ENCODE measurements around the gene CAPN8.

The CAPN8 gene

GRCh38 chr1:223665592-223666312, at the start of gene CAPN8:
TSS of gene CAPN8 (minus strand) at chr1:223665701. CDS start at chr1:223665646, 55 bp downstream.
- H3K9ac ChIP-seq (ENCODE audit: low read length in 2 of 2): no peak within 1 kb of the TSS

GRCh38 chr1:223714849-223715603, 49.5 kb upstream of the CAPN8 start:
- Histone ChIP-seq H3K36me3 (ENCODE audit: control insufficient read depth in 2 of 2, insufficient read depth in 2 of 2, low read length in 2 of 2) (peaks cover 15 to 17% of the 10 kb centered on the region in 2 donors), H3K27ac (ENCODE audit: low read length) (peak overlapping the region; percentile 25), H3K9me3 (ENCODE audit: control insufficient read depth in 2 of 2, low read length in 2 of 2) (no peaks in the 10 kb centered on the region), H3K9ac (ENCODE audit: low read length in 2 of 2) (peak overlapping the region in 1 of 2 donors; percentile 2), H3K4me1 (ENCODE audit: control insufficient read depth, insufficient read depth, low read length) (peaks cover 47% of the 10 kb centered on the region), H3K4me3 (ENCODE audit: low read length in 2 of 2) (peak overlapping the region in 1 of 2 donors; percentile 47), H3K27me3 (ENCODE audit: control insufficient read depth in 1 of 2, insufficient read depth in 2 of 2, low read length in 2 of 2) (no peaks in the 10 kb centered on the region)

More at GRCh38 chr1:223665592-223666312, at the start of gene CAPN8:
- Histone ChIP-seq H3K27ac (ENCODE audit: low read length) (no peak within 1 kb of the TSS), H3K4me1 (ENCODE audit: control insufficient read depth, insufficient read depth, low read length) (no peaks in the 10 kb centered on the region), H3K36me3 (ENCODE audit: control insufficient read depth in 2 of 2, insufficient read depth in 2 of 2, low read length in 2 of 2) (no peaks in the 10 kb centered on the region), H3K9me3 (ENCODE audit: control insufficient read depth in 2 of 2, low read length in 2 of 2) (no peaks in the 10 kb centered on the region), H3K4me3 (ENCODE audit: low read length in 2 of 2) (no peak within 1 kb of the TSS), H3K27me3 (ENCODE audit: control insufficient read depth in 1 of 2, insufficient read depth in 2 of 2, low read length in 2 of 2) (peaks cover 0 to 2% of the 10 kb centered on the region in 2 donors)

GRCh38 chr1:223714421-223714724, 48.9 kb upstream of the CAPN8 start:
- Histone ChIP-seq H3K9me3 (ENCODE audit: control insufficient read depth in 2 of 2, low read length in 2 of 2) (no peaks in the 10 kb centered on the region), H3K36me3 (ENCODE audit: control insufficient read depth in 2 of 2, insufficient read depth in 2 of 2, low read length in 2 of 2) (peaks cover 12 to 15% of the 10 kb centered on the region in 2 donors), H3K4me1 (ENCODE audit: control insufficient read depth, insufficient read depth, low read length) (peaks cover 47% of the 10 kb centered on the region), H3K27me3 (ENCODE audit: control insufficient read depth in 1 of 2, insufficient read depth in 2 of 2, low read length in 2 of 2) (no peaks in the 10 kb centered on the region), H3K9ac (ENCODE audit: low read length in 2 of 2) (peak overlapping the region in 1 of 2 donors; percentile 80), H3K4me3 (ENCODE audit: low read length in 2 of 2) (peak overlapping the region in 1 of 2 donors; percentile 47), H3K27ac (ENCODE audit: low read length) (no peak overlapping the region)

GRCh38 chr1:223713546-223714420, 48.3 kb upstream of the CAPN8 start:
- H3K9ac ChIP-seq (ENCODE audit: low read length in 2 of 2): peak overlapping the region; percentile 80 to 85
- peak overlapping the region; percentile 78 to 88 for H3K4me3 ChIP-seq (ENCODE audit: low read length in 2 of 2)
- peaks cover 47% of the 10 kb centered on the region for H3K4me1 ChIP-seq (ENCODE audit: control insufficient read depth, insufficient read depth, low read length)
- H3K9me3 ChIP-seq (ENCODE audit: control insufficient read depth in 2 of 2, low read length in 2 of 2): no peaks in the 10 kb centered on the region
- H3K36me3 ChIP-seq (ENCODE audit: control insufficient read depth in 2 of 2, insufficient read depth in 2 of 2, low read length in 2 of 2): peaks cover 11 to 14% of the 10 kb centered on the region in 2 donors
- no peaks in the 10 kb centered on the region for H3K27me3 ChIP-seq (ENCODE audit: control insufficient read depth in 1 of 2, insufficient read depth in 2 of 2, low read length in 2 of 2)
- peak overlapping the region; percentile 76 for H3K27ac ChIP-seq (ENCODE audit: low read length)

- Histone ChIP-seq H3K4me1 (ENCODE audit: control insufficient read depth, insufficient read depth, low read length) (peaks cover 49% of the 10 kb centered on the region), H3K4me3 (ENCODE audit: low read length in 2 of 2) (peak overlapping the region; percentile 78 to 88), H3K9ac (ENCODE audit: low read length in 2 of 2) (peak overlapping the region; percentile 85 to 93), H3K36me3 (ENCODE audit: control insufficient read depth in 2 of 2, insufficient read depth in 2 of 2, low read length in 2 of 2) (peaks cover 4 to 8% of the 10 kb centered on the region in 2 donors), H3K27me3 (ENCODE audit: control insufficient read depth in 1 of 2, insufficient read depth in 2 of 2, low read length in 2 of 2) (no peaks in the 10 kb centered on the region), H3K27ac (ENCODE audit: low read length) (peak overlapping the region; percentile 76), H3K9me3 (ENCODE audit: control insufficient read depth in 2 of 2, low read length in 2 of 2) (no peaks in the 10 kb centered on the region)
Observed at GRCh38 chr1:223712850-223713474, 47.5 kb upstream of the CAPN8 start.

- no peaks in the 10 kb centered on the region for H3K9me3 ChIP-seq (ENCODE audit: control insufficient read depth in 2 of 2, low read length in 2 of 2)
- no peaks in the 10 kb centered on the region for H3K27me3 ChIP-seq (ENCODE audit: control insufficient read depth in 1 of 2, insufficient read depth in 2 of 2, low read length in 2 of 2)
- peaks cover 54% of the 10 kb centered on the region for H3K4me1 ChIP-seq (ENCODE audit: control insufficient read depth, insufficient read depth, low read length)
- H3K36me3 ChIP-seq (ENCODE audit: control insufficient read depth in 2 of 2, insufficient read depth in 2 of 2, low read length in 2 of 2): peaks cover 0 to 3% of the 10 kb centered on the region in 2 donors
- peak within 1 kb of the TSS; percentile 85 to 93 for H3K9ac ChIP-seq (ENCODE audit: low read length in 2 of 2)
- peak within 1 kb of the TSS; percentile 78 to 88 for H3K4me3 ChIP-seq (ENCODE audit: low read length in 2 of 2)
- H3K27ac ChIP-seq (ENCODE audit: low read length): peak within 1 kb of the TSS; percentile 76
Observed at GRCh38 chr1:223712194-223712849, 46.8 kb upstream of the CAPN8 start, which contains the start of gene CAPN2. TSS of gene CAPN2 (plus strand) at chr1:223712539. CDS start at chr1:223712641, 102 bp downstream.

GRCh38 chr1:223711747-223712193, 46.3 kb upstream of the CAPN8 start:
- peak overlapping the region; percentile 75 for H3K27ac ChIP-seq (ENCODE audit: low read length)
- H3K4me1 ChIP-seq (ENCODE audit: control insufficient read depth, insufficient read depth, low read length): peaks cover 57% of the 10 kb centered on the region
- no peaks in the 10 kb centered on the region for H3K36me3 ChIP-seq (ENCODE audit: control insufficient read depth in 2 of 2, insufficient read depth in 2 of 2, low read length in 2 of 2)
- peak overlapping the region; percentile 78 to 85 for H3K9ac ChIP-seq (ENCODE audit: low read length in 2 of 2)
- H3K9me3 ChIP-seq (ENCODE audit: control insufficient read depth in 2 of 2, low read length in 2 of 2): no peaks in the 10 kb centered on the region
- H3K27me3 ChIP-seq (ENCODE audit: control insufficient read depth in 1 of 2, insufficient read depth in 2 of 2, low read length in 2 of 2): no peaks in the 10 kb centered on the region
- H3K4me3 ChIP-seq (ENCODE audit: low read length in 2 of 2): peak overlapping the region; percentile 37 to 88

- no peaks in the 10 kb centered on the region for H3K36me3 ChIP-seq (ENCODE audit: control insufficient read depth in 2 of 2, insufficient read depth in 2 of 2, low read length in 2 of 2)
- H3K27ac ChIP-seq (ENCODE audit: low read length): no peak overlapping the region
- no peak overlapping the region for H3K9ac ChIP-seq (ENCODE audit: low read length in 2 of 2)
- peaks cover 57% of the 10 kb centered on the region for H3K4me1 ChIP-seq (ENCODE audit: control insufficient read depth, insufficient read depth, low read length)
- H3K27me3 ChIP-seq (ENCODE audit: control insufficient read depth in 1 of 2, insufficient read depth in 2 of 2, low read length in 2 of 2): no peaks in the 10 kb centered on the region
- H3K9me3 ChIP-seq (ENCODE audit: control insufficient read depth in 2 of 2, low read length in 2 of 2): no peaks in the 10 kb centered on the region
- no peak overlapping the region for H3K4me3 ChIP-seq (ENCODE audit: low read length in 2 of 2)
Observed at GRCh38 chr1:223711173-223711572, 45.7 kb upstream of the CAPN8 start.

- Histone ChIP-seq H3K4me3 (ENCODE audit: low read length in 2 of 2) (no peak overlapping the region), H3K27ac (ENCODE audit: low read length) (no peak overlapping the region), H3K9ac (ENCODE audit: low read length in 2 of 2) (no peak overlapping the region), H3K36me3 (ENCODE audit: control insufficient read depth in 2 of 2, insufficient read depth in 2 of 2, low read length in 2 of 2) (no peaks in the 10 kb centered on the region), H3K27me3 (ENCODE audit: control insufficient read depth in 1 of 2, insufficient read depth in 2 of 2, low read length in 2 of 2) (no peaks in the 10 kb centered on the region), H3K4me1 (ENCODE audit: control insufficient read depth, insufficient read depth, low read length) (peaks cover 56% of the 10 kb centered on the region), H3K9me3 (ENCODE audit: control insufficient read depth in 2 of 2, low read length in 2 of 2) (no peaks in the 10 kb centered on the region)
Observed at GRCh38 chr1:223710179-223711133, 45.0 kb upstream of the CAPN8 start.

Measured in stomach smooth muscle (tissue), 2 donors.